SH-SY5Y (cell line): ENCODE measurements around the gene TTC39C.

Source experiments
- GATA2 ChIP-seq: IDR thresholded peaks from 2 replicates; pipeline ENCODE4 v1.6.1; 2011; ENCODE audit warnings: mild to moderate bottlenecking, low read depth, low read length
- GATA3 ChIP-seq: IDR thresholded peaks from 2 replicates; pipeline ENCODE4 v1.6.1; 2011; ENCODE audit warnings: low read depth, mild to moderate bottlenecking, low read length, moderate library complexity

Gene TTC39C

GRCh38 chr18:24049142-24049541 is 34.6 kb downstream of the TTC39C start:
- TF ChIP-seq GATA3 (no peak), GATA2 (no peak)

- TF ChIP-seq GATA3 (no peak), GATA2 (no peak)
Observed at GRCh38 chr18:24051031-24051947, 36.7 kb downstream of the TTC39C start.

GRCh38 chr18:24052053-24052452 is 37.5 kb downstream of the TTC39C start:
- TF ChIP-seq GATA3 (no peak), GATA2 (no peak)

- no peak for TF ChIP-seq GATA3
- no peak for TF ChIP-seq GATA2
Observed at GRCh38 chr18:24053211-24053610, 38.7 kb downstream of the TTC39C start.

GRCh38 chr18:24054130-24054529 is 39.6 kb downstream of the TTC39C start:
- TF ChIP-seq GATA3, result no peak
- TF ChIP-seq GATA2, result no peak

GRCh38 chr18:24055009-24055804 is 40.7 kb downstream of the TTC39C start:
- TF ChIP-seq GATA3 (no peak), GATA2 (no peak)

GRCh38 chr18:24055878-24056277 is 41.3 kb downstream of the TTC39C start:
- no peak for TF ChIP-seq GATA2
- no peak for TF ChIP-seq GATA3

GRCh38 chr18:24056506-24056905 is 42.0 kb downstream of the TTC39C start:
- TF ChIP-seq GATA2, result no peak
- no peak for TF ChIP-seq GATA3

- TF ChIP-seq GATA2 (no peak), GATA3 (no peak)
Observed at GRCh38 chr18:24057804-24058203, 43.2 kb downstream of the TTC39C start.

GRCh38 chr18:24060644-24061043 is 46.1 kb downstream of the TTC39C start:
- TF ChIP-seq GATA3, result no peak
- no peak for TF ChIP-seq GATA2

GRCh38 chr18:24063121-24063731 is 48.7 kb downstream of the TTC39C start:
- TF ChIP-seq GATA2 (no peak), GATA3 (no peak)

GRCh38 chr18:24064391-24065100 is 50.0 kb downstream of the TTC39C start:
- TF ChIP-seq GATA3 (no peak), GATA2 (no peak)

GRCh38 chr18:24065906-24066305 is 51.4 kb downstream of the TTC39C start:
- TF ChIP-seq GATA3 (no peak), GATA2 (no peak)
